HG03108 (cell line): ENCODE data around the gene GRIK1.

Experiments used
- ATAC-seq: cut with Tn5 transposase; IDR thresholded peaks from one replicate; pipeline ENCODE4 v1.9.1; 2021; ENCODE audit warnings: moderate library complexity; ENCODE audit not compliant: unreplicated experiment

Gene GRIK1

DNA sequence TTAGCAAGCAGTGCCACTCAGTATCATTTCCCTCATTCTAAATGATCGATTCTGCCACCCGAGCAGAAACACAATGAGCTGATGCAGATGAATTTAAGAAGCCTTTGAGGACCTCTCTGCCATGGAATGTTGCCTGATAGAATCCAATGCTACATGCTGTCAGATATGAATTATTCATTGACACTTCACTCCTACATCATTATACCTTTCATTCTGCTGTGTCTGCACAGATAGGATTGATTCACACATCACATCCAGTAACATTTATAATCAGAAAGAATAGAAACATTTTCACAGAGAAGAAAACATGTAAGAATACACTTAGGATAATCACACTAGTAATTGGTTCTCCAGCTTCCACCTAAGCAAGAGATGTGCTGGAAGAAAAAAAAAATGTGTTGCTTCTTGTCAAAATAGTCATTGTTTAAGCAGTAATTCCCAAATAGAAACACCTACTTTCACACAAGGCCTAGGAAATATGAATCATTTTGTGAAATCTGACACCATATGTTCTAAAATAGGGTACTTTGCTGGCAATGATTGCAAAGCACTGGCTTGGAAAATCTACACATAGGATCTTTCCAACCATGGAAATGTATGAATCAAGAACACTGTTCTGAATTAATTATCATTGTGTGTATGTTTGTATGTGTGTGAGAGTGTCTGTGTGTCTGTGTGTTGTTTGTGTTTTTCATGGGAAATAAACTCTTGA lies 110.1 kb downstream of the GRIK1 start:
- no peak for ATAC-seq

DNA sequence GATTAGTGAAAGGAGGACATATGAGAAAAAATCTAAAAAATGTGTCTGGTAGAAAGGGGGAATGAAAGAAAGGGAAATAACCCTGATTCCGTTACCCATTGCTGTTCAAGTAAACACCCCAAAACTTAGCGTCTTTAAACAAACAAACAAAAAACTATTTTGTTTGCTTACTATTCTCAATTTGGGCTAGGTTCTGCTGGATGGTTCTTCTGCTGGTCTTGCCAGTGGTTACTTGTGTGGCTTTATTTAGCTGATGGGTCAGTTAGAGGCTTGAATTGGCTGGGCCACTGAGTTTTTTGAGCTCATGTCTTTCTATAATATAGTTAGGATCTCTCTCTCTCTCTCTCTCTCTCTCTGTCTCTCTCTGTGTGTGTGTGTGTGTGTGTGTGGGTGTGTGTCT lies 112.1 kb downstream of the GRIK1 start:
- no peak for ATAC-seq

DNA sequence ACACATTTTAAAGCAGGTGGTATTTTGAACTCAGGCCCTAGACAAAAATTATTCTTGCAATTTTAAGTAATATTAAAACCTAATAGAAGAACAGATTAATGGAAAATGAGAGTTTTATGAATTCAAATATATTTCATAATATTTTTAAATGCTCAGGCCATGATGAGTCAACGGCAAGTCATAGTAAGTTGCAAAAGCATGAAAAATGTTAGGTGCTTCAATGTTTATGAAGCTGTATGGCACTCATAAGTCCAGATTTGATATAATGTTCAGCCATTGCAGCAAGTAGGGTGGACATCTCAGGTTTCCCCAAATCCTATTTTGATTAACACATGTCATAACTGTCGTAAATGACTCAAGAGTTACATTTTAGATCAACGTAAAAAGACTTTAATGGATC lies 112.6 kb downstream of the GRIK1 start:
- ATAC-seq, result no peak

DNA sequence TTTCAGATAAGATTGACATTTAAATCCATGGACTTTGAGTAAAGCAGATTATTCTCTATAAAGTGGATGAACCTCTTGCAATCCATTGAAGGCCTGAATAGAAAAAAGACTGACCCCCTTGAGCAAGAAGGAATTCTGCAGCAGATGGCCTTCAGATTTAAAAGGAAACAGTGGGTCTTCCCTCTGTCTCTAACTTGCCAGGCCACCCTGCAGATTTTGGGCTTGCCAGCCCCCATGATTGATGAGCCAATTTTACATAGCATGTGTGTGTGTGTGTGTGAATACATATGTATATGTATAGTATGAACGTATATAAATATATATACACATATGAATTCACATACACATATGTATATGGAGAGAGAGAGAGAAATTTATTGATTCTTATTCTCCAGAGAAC lies 113.4 kb downstream of the GRIK1 start:
- ATAC-seq, result no peak

DNA sequence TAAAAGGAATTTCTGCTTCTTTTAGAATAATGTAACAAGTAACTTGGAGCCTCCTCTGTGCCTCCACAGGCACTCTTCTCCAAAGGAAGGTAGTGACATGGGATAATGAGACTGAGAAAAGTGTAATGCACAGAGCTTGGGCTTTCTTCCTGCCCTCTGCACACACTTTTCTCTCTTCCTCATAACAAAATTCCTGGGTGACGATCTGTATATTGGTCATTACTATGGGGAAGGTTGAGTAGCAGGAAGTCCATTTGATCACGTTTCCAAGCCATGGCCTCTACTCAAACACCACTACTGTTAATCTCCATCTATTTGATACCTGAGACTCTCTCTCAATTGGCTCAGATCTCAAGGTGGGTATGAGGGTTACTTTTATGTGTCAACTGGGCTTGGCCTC lies 113.9 kb downstream of the GRIK1 start:
- no peak for ATAC-seq

DNA sequence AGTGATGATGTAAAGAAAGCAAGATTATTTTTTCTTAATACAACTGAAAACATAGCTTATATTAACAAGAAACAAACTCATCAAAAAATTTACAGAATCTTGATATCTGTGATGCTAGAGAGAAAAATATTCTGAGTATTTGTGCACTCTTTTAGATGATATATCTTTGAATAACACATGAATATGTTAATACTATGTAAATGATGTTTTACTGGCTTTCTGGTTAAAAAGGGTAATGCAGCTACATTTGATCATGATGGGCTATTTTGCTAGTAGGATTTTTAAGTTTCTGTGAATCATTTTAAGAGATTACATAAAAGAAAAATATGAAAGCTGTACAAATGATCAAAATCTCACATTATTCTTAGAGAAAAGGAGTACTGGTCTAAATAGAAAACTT lies 114.5 kb downstream of the GRIK1 start:
- no peak for ATAC-seq

DNA sequence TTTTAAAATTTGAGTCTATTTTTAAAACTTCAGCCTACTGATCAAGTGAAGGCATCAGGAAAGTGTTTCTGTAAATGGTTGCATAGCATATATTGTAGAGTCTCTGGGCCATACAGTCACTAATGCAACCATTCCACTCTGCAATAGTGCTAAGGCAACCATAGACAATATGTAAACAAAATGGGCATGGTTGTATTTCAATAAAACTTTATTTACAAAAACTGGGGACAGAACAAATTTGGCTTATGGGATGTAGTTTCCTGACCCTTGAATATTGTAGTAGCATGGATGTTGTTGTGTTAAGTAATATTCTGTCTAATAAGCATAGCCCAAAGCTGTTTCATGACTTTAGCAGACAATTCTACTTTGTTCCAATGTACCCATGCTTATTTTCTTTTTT lies 117.7 kb downstream of the GRIK1 start:
- ATAC-seq, result no peak

DNA sequence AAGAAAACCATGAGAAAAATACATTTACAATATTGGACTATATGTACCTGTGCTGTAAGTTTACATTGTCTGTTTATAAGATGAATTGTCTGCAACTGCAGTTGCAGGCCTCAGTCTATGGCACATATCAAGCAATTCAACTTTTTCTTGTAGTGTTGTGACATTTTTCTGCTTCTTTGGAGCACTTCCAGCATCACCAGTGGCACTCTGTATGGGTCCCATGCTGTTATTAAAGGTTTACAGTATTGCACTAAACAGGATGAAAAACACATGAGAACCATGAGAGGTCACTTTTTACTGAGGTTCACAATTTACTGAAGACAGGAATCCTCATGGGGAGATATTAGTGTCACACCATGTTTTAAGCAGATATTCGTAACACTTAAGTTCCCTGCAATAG lies 118.6 kb downstream of the GRIK1 start:
- ATAC-seq, result no peak

DNA sequence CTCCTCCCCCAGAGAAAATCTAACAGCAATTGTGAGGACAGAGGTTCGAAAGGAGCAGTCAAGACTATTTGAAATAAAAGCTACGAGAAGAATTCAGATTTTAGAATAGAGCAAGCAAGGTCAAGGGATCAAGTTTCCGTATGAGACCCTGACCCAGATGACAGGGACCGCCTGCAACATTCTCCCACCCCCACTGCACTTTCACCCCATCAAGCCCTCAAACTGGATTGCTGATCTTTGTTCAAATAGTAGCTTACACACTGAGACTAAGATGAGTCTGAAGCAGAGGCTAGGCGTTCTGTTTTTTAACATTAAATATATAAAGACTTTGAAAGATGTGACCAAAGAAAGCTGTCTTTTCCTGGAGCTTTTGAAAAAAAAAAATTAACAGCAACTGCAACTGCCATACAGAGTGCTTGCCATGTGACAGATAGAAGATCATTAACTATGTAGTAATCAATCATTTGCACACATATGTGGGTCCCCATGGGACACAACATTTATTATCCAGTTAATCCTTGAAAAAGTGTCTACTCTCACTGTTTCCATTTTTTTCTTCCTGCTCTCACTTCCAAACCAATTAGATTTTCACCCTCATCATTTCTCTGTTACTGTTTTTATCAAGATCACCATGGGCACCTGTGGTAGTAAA lies 120.0 kb downstream of the GRIK1 start:
- no peak for ATAC-seq

DNA sequence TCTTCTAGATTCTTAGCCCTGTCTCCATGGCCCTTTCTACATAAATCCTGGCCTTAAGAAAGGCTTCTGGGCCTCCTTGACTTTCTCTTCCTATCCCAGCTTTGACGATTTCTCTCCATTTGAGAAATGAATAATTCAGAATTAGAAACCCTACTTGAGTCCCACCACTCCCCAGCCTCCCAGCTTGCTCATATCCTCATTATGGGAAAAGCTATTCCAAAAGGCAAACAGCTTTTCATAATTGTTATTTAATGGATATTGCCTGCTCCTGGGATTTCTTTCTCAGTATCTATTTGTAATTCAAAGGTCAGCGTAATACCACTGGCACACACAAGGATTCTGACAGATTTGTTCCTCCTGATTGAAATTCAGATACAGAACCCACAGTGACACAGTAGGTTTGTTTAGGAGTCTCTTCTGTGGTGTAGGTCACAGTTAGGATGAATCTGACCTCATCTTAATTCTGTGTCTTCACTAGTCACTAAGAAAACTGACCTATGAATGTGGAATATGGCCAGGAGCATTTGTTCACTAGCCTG lies 121.3 kb downstream of the GRIK1 start:
- no peak for ATAC-seq

DNA sequence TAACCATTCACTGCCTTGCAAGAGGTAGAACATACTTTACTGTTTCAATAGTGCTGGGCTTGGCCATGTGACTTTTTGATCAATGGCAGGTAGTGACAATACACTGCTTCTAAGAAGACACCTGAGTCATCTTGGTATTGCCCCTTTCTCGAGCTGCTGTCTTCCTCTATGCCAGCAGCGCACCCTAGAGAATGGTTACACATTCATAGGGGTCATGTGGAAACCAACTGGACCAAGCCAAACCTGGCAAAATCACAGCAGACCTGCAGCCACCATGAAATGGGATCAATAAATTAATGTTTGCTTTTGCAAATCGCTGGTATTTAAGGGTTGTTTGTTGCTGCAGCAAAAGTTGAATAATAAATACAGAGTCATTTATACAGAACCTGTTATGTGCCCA lies 122.3 kb downstream of the GRIK1 start:
- ATAC-seq, result no peak

DNA sequence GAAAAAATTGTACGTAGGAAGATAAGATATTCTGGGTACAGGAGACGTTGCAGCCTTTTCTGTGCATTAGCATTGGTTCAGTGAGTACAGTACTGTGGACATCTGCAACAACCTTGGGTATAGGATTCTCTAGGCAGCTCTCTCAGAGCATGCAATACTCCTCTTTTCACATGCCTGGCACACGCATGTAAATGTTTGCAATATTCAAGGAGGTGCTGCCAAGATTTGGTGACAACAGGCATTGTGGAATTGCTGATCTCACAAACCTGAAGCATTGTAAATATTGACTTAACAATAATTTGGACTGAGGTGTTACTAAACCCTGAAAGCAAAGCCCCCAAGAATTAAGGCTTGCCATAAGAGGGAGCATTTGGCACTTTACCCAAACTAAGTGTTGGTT lies 126.8 kb downstream of the GRIK1 start:
- no peak for ATAC-seq

DNA sequence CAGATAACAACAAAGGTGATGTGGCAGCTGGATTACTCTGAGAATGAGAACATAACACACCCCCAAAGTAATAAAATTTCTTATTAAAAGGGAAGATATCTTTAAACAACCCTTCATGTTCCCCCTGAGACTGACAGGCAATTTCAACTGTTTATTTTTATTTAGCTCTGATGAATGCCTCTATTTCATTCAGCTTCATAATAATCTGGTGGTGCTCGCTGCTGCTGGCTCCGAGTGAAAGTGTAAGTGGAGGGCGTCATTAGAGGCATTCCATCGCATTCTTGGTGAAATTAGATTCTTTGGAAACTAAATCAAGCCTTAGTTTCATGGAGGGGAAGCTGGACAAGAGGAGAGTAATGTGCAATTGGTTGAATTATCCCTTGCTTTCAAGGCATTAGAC lies 128.9 kb downstream of the GRIK1 start:
- ATAC-seq, result no peak

DNA sequence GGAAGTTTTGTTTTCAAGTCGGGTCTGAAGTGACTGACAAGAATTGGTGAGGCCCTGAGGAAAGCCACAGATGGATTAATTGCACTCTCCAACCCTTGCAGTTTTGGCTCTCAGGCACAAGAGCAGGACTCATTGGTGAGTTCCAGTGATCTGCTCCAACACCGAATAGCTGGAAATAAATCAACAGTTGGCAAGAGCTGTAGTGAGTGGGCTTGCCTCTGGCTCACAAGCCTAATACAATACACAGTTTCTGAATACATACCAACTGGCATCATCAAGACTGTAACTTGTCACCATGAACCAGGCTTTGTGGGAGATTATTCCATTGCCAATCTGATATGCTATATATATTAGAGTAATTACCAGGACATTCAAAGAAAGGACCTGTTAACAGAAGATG lies 131.6 kb downstream of the GRIK1 start:
- ATAC-seq, result no peak

DNA sequence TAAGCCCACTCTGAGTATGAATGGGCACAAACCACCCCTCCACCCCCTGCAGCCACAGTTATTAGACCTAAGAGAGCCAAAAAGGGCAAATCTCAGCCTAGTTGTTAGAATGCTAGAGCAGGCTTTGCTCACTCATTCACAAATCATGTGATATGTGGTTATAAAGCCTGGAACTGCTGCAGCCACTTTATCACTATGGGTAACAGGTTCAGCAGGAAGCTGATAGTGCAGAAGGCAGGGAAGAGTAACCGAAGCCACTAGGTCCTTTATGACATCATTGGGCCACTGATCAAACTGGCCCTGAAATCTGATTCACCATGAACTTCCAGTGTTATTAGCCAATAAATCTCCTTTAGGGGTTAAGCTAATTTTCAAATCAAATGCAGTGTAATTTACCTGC lies 134.7 kb downstream of the GRIK1 start:
- no peak for ATAC-seq

DNA sequence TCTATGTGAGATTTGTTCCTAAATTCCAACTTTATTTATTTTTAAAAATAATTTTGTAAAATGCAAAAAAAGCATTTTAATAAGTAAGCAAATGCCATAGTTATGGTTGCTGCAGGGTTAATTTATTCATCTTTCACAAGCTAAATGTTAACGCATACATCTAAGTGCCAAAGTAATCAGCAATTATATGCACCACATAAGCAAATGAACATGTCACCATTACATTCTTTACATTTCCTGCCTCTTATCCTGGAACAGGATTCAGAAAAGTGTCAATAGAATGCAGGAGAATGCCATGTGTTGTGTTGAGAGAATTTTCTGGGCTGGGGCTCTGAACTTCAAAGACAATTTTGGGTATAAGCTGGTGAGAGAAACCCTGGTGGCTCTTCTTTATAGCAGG lies 136.6 kb downstream of the GRIK1 start:
- ATAC-seq, result no peak

DNA sequence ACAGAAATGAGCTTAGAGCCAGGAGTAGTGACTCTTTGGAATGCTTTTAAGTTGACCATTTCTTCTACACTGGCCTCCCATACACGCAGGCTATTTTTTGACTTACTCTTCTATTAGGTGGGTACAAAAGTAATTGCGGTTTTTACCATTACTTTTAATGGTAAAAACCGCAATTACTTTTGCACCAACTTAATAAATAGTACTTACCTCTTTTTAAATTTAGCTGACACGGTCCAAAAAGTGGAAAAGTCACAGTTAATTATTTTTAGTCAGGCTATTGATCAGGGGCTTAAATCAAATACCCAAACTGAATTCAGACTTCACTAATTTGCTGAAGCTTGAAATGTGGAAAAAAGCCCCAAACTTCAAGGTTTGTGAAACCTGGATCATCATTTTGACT lies 138.7 kb downstream of the GRIK1 start:
- ATAC-seq, result no peak

DNA sequence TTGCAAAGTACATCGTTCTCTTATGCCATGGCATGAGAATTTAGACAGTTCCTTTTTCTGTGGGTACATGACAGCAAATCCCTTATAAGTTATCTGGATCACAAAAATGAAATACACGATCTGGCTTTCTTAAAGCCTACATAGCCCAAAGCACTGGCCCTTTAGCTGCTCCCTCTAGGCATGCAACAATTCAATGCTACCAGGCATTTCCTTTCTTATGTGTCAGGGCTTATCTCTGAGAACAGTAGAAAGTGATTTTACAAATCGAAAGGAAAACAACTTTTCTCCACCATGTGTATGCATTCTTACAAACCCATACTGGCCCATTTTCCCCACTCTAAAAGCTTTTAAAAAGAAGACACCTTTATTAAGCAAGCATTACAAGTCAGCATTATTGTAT lies 139.7 kb downstream of the GRIK1 start:
- ATAC-seq, result no peak

DNA sequence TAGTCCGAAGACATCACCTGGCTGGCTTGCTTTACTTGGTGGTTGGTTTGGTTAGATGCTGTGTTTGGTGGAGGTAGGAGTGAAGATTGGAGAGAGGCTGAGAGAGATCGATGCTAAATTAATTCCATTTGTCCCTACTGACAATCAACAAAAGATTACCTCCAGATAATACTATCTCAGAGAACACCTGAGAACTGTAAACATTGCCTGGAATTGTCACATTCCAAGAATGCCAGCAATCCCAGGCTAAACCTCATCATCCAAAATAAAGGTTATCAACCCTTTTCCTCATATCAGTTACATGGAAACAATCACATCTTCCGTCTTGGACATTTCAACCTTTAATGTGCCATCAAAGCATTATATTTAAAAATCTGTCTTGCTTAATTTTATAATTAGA lies 141.0 kb downstream of the GRIK1 start:
- no peak for ATAC-seq

DNA sequence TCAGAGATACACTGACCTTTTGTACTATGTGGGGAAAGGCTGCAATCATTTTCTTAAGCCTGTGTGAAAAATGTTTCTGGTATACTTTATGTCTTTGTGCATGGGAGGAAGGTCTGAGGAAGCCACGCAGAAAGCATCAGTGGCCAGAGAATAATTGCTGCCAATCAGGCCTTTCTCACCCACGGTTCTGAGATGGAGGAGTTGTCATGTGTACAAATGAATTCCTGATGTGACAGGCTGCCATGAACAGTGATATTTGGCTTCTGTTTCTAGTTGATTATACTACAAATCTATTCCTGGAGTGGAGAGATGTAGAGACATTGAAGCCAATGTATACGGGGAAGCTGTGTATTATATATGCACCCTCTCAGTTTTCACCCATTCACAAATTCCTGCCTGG lies 142.6 kb downstream of the GRIK1 start:
- no peak for ATAC-seq

DNA sequence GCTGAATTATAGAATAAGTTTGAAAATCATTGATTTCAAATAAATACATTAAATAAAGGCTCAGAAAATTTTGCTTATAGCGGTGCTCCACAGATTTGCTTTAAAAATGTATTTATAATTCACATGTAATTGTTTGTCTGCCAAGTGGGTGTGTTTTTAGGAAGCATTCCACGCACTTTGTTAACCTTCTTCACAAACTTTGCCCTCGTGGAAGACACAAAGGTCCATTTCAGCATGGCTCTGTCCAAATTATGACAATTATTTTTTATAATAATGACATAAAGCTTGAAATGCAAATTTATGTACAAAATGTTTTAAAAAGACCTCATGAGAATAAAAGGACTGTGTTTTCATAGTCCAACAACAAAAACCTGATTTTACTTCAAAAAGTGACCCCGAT lies 146.1 kb downstream of the GRIK1 start:
- ATAC-seq, result no peak

DNA sequence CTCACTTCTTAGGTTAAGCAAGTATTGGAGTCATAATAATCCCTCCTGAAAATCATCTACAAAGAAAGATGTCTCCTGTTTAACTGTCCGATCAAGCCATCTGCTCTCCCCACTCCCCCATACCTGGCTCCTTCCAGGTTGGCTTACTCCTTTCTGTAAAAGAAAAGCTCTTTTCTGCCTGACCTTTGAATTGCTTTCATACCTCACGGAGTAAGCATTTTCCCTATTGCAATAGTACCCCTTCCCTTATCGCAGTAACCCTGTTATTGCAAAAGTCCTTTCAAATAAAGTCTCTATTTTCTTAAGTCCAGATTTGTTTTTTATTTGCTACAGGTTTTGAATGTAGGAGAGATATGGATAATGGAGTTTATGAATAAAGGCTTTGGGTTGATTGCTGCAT lies 150.4 kb downstream of the GRIK1 start:
- no peak for ATAC-seq

DNA sequence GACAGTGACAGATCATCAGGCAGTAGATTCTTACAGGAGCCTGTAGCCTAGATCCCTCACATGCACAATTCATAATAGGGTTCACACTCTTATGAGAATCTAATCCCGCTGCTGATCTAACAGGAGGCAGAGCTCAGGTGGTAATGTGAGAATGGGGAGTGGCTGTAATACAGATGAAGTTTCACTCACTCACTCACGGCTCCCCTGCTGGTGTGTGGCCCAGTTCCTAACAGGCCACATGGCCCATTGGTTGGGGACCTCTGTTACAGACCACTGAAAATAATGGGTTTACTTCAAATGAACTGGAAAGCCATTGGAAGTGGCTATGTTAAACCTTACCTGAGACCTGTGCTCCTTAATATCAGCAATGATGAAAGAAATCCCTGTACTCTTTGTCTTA lies 151.0 kb downstream of the GRIK1 start:
- ATAC-seq, result no peak
